H9 (cell line): ENCODE measurements around the gene HOXC13. TPM values are rescaled to one million over a fixed set of nuclear protein-coding genes. Genes with fewer than 3 reads are reported as not detected.

Source experiments
- DNase-seq: peaks from one replicate; pipeline ENCODE4 v3.0.0-alpha.2; 2017
- H2AFZ ChIP-seq: one replicate; pipeline ENCODE4 v1.6.1; 2013; ENCODE audit warnings: mild to moderate bottlenecking, low read length, control low read depth, moderate library complexity
- H2AK5ac ChIP-seq: 2 replicates; pipeline ENCODE4 v1.6.1; 2013; ENCODE audit warnings: low read length, control low read depth, mixed read lengths; ENCODE audit not compliant: insufficient read length
- H2BK120ac ChIP-seq: one replicate; pipeline ENCODE4 v1.6.1; 2013; ENCODE audit warnings: low read depth, mild to moderate bottlenecking, low read length, control low read depth, inconsistent platforms; ENCODE audit not compliant: poor library complexity, severe bottlenecking
- H2BK12ac ChIP-seq: 2 replicates; pipeline ENCODE4 v1.6.1; 2013; ENCODE audit warnings: low read length, control low read depth, mixed read lengths, low read depth; ENCODE audit not compliant: insufficient read length
- H2BK15ac ChIP-seq: 2 replicates; pipeline ENCODE4 v1.6.1; 2013; ENCODE audit warnings: low read depth, low read length, control low read depth
- H2BK20ac ChIP-seq: one replicate; pipeline ENCODE4 v1.6.1; 2013; ENCODE audit warnings: low read depth, mild to moderate bottlenecking, low read length, control low read depth, inconsistent platforms; ENCODE audit not compliant: poor library complexity, severe bottlenecking
- H2BK5ac ChIP-seq: 2 replicates; pipeline ENCODE4 v1.6.1; 2013; ENCODE audit warnings: low read length, control low read depth, mixed read lengths; ENCODE audit not compliant: insufficient read length
- H3K14ac ChIP-seq: 2 replicates; pipeline ENCODE4 v1.6.1; 2013; ENCODE audit warnings: low read length, control low read depth; ENCODE audit not compliant: insufficient read depth
- H3K18ac ChIP-seq: 2 replicates; pipeline ENCODE4 v1.6.1; 2013; ENCODE audit warnings: low read depth, mild to moderate bottlenecking, mixed read lengths, low read length, control low read depth; ENCODE audit not compliant: insufficient read length
- H3K23ac ChIP-seq: 2 replicates; pipeline ENCODE4 v1.6.1; 2013; ENCODE audit warnings: low read length, control low read depth, mixed read lengths, low read depth; ENCODE audit not compliant: insufficient read length
- H3K23me2 ChIP-seq: 2 replicates; pipeline ENCODE4 v1.6.1; 2013; ENCODE audit warnings: low read depth, mild to moderate bottlenecking, mixed read lengths, low read length, control low read depth; ENCODE audit not compliant: insufficient read length, poor library complexity, severe bottlenecking
- H3K27ac ChIP-seq: 2 replicates; pipeline ENCODE4 v1.5.1; 2013; ENCODE audit warnings: low read length, control low read depth, mixed read lengths, low read depth; ENCODE audit not compliant: insufficient read length
- H3K27me3 ChIP-seq: 2 replicates; pipeline ENCODE4 v1.6.1; 2013; ENCODE audit warnings: low read length, control low read depth, inconsistent platforms; ENCODE audit not compliant: insufficient read depth
- H3K4ac ChIP-seq: 2 replicates; pipeline ENCODE4 v1.6.1; 2013; ENCODE audit warnings: low read depth, mild to moderate bottlenecking, control low read depth, inconsistent platforms, low read length, moderate library complexity
- H3K4me1 ChIP-seq: 2 replicates; pipeline ENCODE4 v1.6.1; 2013; ENCODE audit warnings: low read length, control low read depth, inconsistent platforms; ENCODE audit not compliant: insufficient read depth
- H3K4me2 ChIP-seq: 2 replicates; pipeline ENCODE4 v1.6.1; 2013; ENCODE audit warnings: low read length, control low read depth, mixed read lengths; ENCODE audit not compliant: insufficient read length, insufficient read depth
- H3K56ac ChIP-seq: 2 replicates; pipeline ENCODE4 v1.6.1; 2013; ENCODE audit warnings: low read depth, mild to moderate bottlenecking, mixed read lengths, low read length, control low read depth; ENCODE audit not compliant: insufficient read length
- H3K79me1 ChIP-seq: 2 replicates; pipeline ENCODE4 v1.6.1; 2013; ENCODE audit warnings: low read depth, mild to moderate bottlenecking, moderate library complexity, low read length, control low read depth, inconsistent platforms; ENCODE audit not compliant: insufficient read depth, poor library complexity, severe bottlenecking
- H3K79me2 ChIP-seq: 2 replicates; pipeline ENCODE4 v1.6.1; 2013; ENCODE audit warnings: low read length, control low read depth, inconsistent platforms; ENCODE audit not compliant: insufficient read depth
- H3K9ac ChIP-seq: 2 replicates; pipeline ENCODE4 v1.6.1; 2013; ENCODE audit warnings: low read length, control low read depth, mixed read lengths; ENCODE audit not compliant: insufficient read length; ENCODE audit errors: extremely low read depth
- H3K9me3 ChIP-seq: one replicate; pipeline ENCODE4 v1.6.1; 2013; ENCODE audit warnings: low read depth, low read length, inconsistent platforms; ENCODE audit not compliant: control insufficient read depth
- H3T11ph ChIP-seq: one replicate; pipeline ENCODE4 v1.6.1; 2013; ENCODE audit warnings: mild to moderate bottlenecking, low read length, control low read depth, inconsistent platforms
- H4K20me1 ChIP-seq: one replicate; pipeline ENCODE4 v1.6.1; 2013; ENCODE audit not compliant: control insufficient read depth, insufficient read length, insufficient read depth
- H4K5ac ChIP-seq: 2 replicates; pipeline ENCODE4 v1.6.1; 2013; ENCODE audit warnings: low read depth, mild to moderate bottlenecking, mixed read lengths, low read length, control low read depth; ENCODE audit not compliant: insufficient read length
- H4K8ac ChIP-seq: replicated peaks from 2 replicates; pipeline ENCODE4 v1.6.1; 2013; ENCODE audit warnings: low read length, control low read depth, mixed read lengths, low read depth; ENCODE audit not compliant: insufficient read length
- H4K91ac ChIP-seq: 2 replicates; pipeline ENCODE4 v1.6.1; 2013; ENCODE audit warnings: low read depth, mild to moderate bottlenecking, moderate library complexity, mixed read lengths, low read length, control low read depth; ENCODE audit not compliant: insufficient read length
- H3K27ac Mint-ChIP-seq, 3 experiments: 2 replicates in 2 of 3; 3 replicates in 1 of 3; pipeline ENCODE4 v1.8.0; 2020 to 2021; ENCODE audit warnings: mixed read lengths in 3 of 3, mild to moderate bottlenecking in 1 of 3, moderate library complexity in 1 of 3
- H3K27me3 Mint-ChIP-seq: 2 replicates; pipeline ENCODE4 v1.8.0; 2021; ENCODE audit warnings: low read depth, mild to moderate bottlenecking, moderate library complexity, mixed read lengths
- H3K36me3 Mint-ChIP-seq, 3 experiments: 2 replicates in 2 of 3; 3 replicates in 1 of 3; pipeline ENCODE4 v1.8.0; 2020 to 2021; ENCODE audit warnings: low read depth in 3 of 3, mixed read lengths in 3 of 3; ENCODE audit not compliant: insufficient read depth in 1 of 3
- H3K4me1 Mint-ChIP-seq, 2 experiments: 2 replicates each; pipeline ENCODE4 v1.8.0; 2020; ENCODE audit warnings: mixed read lengths in 2 of 2
- H3K4me3 Mint-ChIP-seq, 2 experiments: 2 replicates in 1 of 2; 3 replicates in 1 of 2; pipeline ENCODE4 v1.8.0; 2020 to 2021; ENCODE audit warnings: mild to moderate bottlenecking in 2 of 2, mixed read lengths in 2 of 2, moderate library complexity in 1 of 2
- H3K9me3 Mint-ChIP-seq, 2 experiments: 2 replicates in 1 of 2; 3 replicates in 1 of 2; pipeline ENCODE4 v1.8.0; 2020; ENCODE audit warnings: mild to moderate bottlenecking in 2 of 2, mixed read lengths in 2 of 2, moderate library complexity in 1 of 2
- WGBS: extraction: QIAGEN DNeasy Blood & Tissue Kit; methylation state at CpG from one replicate; pipeline ENCODE4 v1.1.7; 2013; ENCODE audit warnings: missing lambda C conversion rate, low lambda C conversion rate, mixed read lengths; ENCODE audit not compliant: insufficient read length; ENCODE audit errors: extremely low coverage; 5-methylcytosine and 5-hydroxymethylcytosine counted together
- total RNA-seq: library from RNA; stranded (reverse); gene quantifications from 2 replicates; pipeline ENCODE4 v1.2.1, GENCODE V29; 2021
- TF ChIP-seq, protein P1 (sequence below): fragments of 200-600 bp; sonication (generic); conservative IDR thresholded peaks from 3 replicates; pipeline ENCODE4 v1.8.0; 2021; ENCODE audit warnings: antibody characterized with exemption, mild to moderate bottlenecking

HOXC13 gene
- total RNA-seq, 1 experiment from 2014 or later, result not detected

DNA sequence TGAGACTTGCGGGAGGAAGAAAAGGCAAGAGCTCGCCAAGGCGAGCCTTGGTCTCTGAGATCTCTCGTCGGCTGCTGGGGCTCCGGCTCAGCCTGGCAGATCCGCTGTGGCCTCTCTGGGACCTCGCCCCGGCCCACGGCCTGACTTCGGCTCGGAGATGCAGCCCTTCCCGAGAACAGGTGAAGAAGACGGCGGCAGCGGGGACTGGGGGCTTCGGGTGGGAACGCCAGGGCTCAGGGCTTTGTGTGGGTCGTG is 55.3 kb downstream of the HOXC13 start:
- H3K27me3 ChIP-seq, result peaks cover 99% of the 10 kb centered on the region
- no peak overlapping the region for H3K18ac ChIP-seq
- no peak overlapping the region for H2BK5ac ChIP-seq
- H3K4me1 ChIP-seq, result no peaks in the 10 kb centered on the region
- 0 out of 2 replicates have a peak overlapping the region, but pooled peaks have one; percentile 83 for H2BK15ac ChIP-seq
- Mint-ChIP-seq H3K27me3 (peaks cover 100% of the 10 kb centered on the region), H3K9me3 (peaks cover 0 to 3% of the 10 kb centered on the region in 2 experiments; a peak in 2 of 5 replicates), H3K36me3 (no peaks in the 10 kb centered on the region), H3K4me3 (peak overlapping the region in 1 of 2 experiments; percentile 40; a peak in 1 of 5 replicates), H3K4me1 (peaks cover 7 to 31% of the 10 kb centered on the region in 2 experiments), H3K27ac (no peak overlapping the region)
- H3K56ac ChIP-seq, result no peak overlapping the region
- no peak overlapping the region for H2BK120ac ChIP-seq
- no peak overlapping the region for H4K91ac ChIP-seq
- H3K4ac ChIP-seq, result no peak overlapping the region
- no peak overlapping the region for H2AFZ ChIP-seq
- H3K27ac ChIP-seq, result no peak overlapping the region
- no peaks in the 10 kb centered on the region for H3K79me2 ChIP-seq
- H2BK12ac ChIP-seq, result no peak overlapping the region
- DNase-seq, result no peak
- no peak overlapping the region for H4K5ac ChIP-seq
- TF ChIP-seq, protein P1, sequence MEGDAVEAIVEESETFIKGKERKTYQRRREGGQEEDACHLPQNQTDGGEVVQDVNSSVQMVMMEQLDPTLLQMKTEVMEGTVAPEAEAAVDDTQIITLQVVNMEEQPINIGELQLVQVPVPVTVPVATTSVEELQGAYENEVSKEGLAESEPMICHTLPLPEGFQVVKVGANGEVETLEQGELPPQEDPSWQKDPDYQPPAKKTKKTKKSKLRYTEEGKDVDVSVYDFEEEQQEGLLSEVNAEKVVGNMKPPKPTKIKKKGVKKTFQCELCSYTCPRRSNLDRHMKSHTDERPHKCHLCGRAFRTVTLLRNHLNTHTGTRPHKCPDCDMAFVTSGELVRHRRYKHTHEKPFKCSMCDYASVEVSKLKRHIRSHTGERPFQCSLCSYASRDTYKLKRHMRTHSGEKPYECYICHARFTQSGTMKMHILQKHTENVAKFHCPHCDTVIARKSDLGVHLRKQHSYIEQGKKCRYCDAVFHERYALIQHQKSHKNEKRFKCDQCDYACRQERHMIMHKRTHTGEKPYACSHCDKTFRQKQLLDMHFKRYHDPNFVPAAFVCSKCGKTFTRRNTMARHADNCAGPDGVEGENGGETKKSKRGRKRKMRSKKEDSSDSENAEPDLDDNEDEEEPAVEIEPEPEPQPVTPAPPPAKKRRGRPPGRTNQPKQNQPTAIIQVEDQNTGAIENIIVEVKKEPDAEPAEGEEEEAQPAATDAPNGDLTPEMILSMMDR, result no peak
- H3K9ac ChIP-seq, result no peak overlapping the region
- no peaks in the 10 kb centered on the region for H4K20me1 ChIP-seq
- no peak overlapping the region for H3K14ac ChIP-seq
- H4K8ac ChIP-seq, result no peak overlapping the region
- H3T11ph ChIP-seq, result no peak overlapping the region
- H3K23ac ChIP-seq, result no peak overlapping the region
- H2BK20ac ChIP-seq, result no peak overlapping the region
- WGBS, result no CpG with 5 or more reads among the region's 19 CpGs
- no peak overlapping the region for H3K4me2 ChIP-seq
- no peak overlapping the region for H2AK5ac ChIP-seq
- H3K79me1 ChIP-seq, result no peaks in the 10 kb centered on the region
- H3K9me3 ChIP-seq, result no peaks in the 10 kb centered on the region
- no peaks in the 10 kb centered on the region for H3K23me2 ChIP-seq
